H9 (cell line): ENCODE measurements around the gene TPP2. TPM values are rescaled to one million over a fixed set of nuclear protein-coding genes. Genes with fewer than 3 reads are reported as not detected.

ENCODE experiments used
- DNase-seq: peaks from one replicate; pipeline ENCODE4 v3.0.0-alpha.2; 2017
- H2AFZ ChIP-seq: one replicate; pipeline ENCODE4 v1.6.1; 2013; ENCODE audit warnings: mild to moderate bottlenecking, low read length, control low read depth, moderate library complexity
- H2AK5ac ChIP-seq: 2 replicates; pipeline ENCODE4 v1.6.1; 2013; ENCODE audit warnings: low read length, control low read depth, mixed read lengths; ENCODE audit not compliant: insufficient read length
- H2BK120ac ChIP-seq: one replicate; pipeline ENCODE4 v1.6.1; 2013; ENCODE audit warnings: low read depth, mild to moderate bottlenecking, low read length, control low read depth, inconsistent platforms; ENCODE audit not compliant: poor library complexity, severe bottlenecking
- H2BK12ac ChIP-seq: 2 replicates; pipeline ENCODE4 v1.6.1; 2013; ENCODE audit warnings: low read length, control low read depth, mixed read lengths, low read depth; ENCODE audit not compliant: insufficient read length
- H2BK15ac ChIP-seq: 2 replicates; pipeline ENCODE4 v1.6.1; 2013; ENCODE audit warnings: low read depth, low read length, control low read depth
- H2BK20ac ChIP-seq: one replicate; pipeline ENCODE4 v1.6.1; 2013; ENCODE audit warnings: low read depth, mild to moderate bottlenecking, low read length, control low read depth, inconsistent platforms; ENCODE audit not compliant: poor library complexity, severe bottlenecking
- H2BK5ac ChIP-seq: 2 replicates; pipeline ENCODE4 v1.6.1; 2013; ENCODE audit warnings: low read length, control low read depth, mixed read lengths; ENCODE audit not compliant: insufficient read length
- H3K14ac ChIP-seq: 2 replicates; pipeline ENCODE4 v1.6.1; 2013; ENCODE audit warnings: low read length, control low read depth; ENCODE audit not compliant: insufficient read depth
- H3K18ac ChIP-seq: 2 replicates; pipeline ENCODE4 v1.6.1; 2013; ENCODE audit warnings: low read depth, mild to moderate bottlenecking, mixed read lengths, low read length, control low read depth; ENCODE audit not compliant: insufficient read length
- H3K23ac ChIP-seq: 2 replicates; pipeline ENCODE4 v1.6.1; 2013; ENCODE audit warnings: low read length, control low read depth, mixed read lengths, low read depth; ENCODE audit not compliant: insufficient read length
- H3K23me2 ChIP-seq: 2 replicates; pipeline ENCODE4 v1.6.1; 2013; ENCODE audit warnings: low read depth, mild to moderate bottlenecking, mixed read lengths, low read length, control low read depth; ENCODE audit not compliant: insufficient read length, poor library complexity, severe bottlenecking
- H3K27ac ChIP-seq: 2 replicates; pipeline ENCODE4 v1.5.1; 2013; ENCODE audit warnings: low read length, control low read depth, mixed read lengths, low read depth; ENCODE audit not compliant: insufficient read length
- H3K27me3 ChIP-seq: 2 replicates; pipeline ENCODE4 v1.6.1; 2013; ENCODE audit warnings: low read length, control low read depth, inconsistent platforms; ENCODE audit not compliant: insufficient read depth
- H3K4ac ChIP-seq: 2 replicates; pipeline ENCODE4 v1.6.1; 2013; ENCODE audit warnings: low read depth, mild to moderate bottlenecking, control low read depth, inconsistent platforms, low read length, moderate library complexity
- H3K4me1 ChIP-seq: 2 replicates; pipeline ENCODE4 v1.6.1; 2013; ENCODE audit warnings: low read length, control low read depth, inconsistent platforms; ENCODE audit not compliant: insufficient read depth
- H3K4me2 ChIP-seq: 2 replicates; pipeline ENCODE4 v1.6.1; 2013; ENCODE audit warnings: low read length, control low read depth, mixed read lengths; ENCODE audit not compliant: insufficient read length, insufficient read depth
- H3K56ac ChIP-seq: 2 replicates; pipeline ENCODE4 v1.6.1; 2013; ENCODE audit warnings: low read depth, mild to moderate bottlenecking, mixed read lengths, low read length, control low read depth; ENCODE audit not compliant: insufficient read length
- H3K79me1 ChIP-seq: 2 replicates; pipeline ENCODE4 v1.6.1; 2013; ENCODE audit warnings: low read depth, mild to moderate bottlenecking, moderate library complexity, low read length, control low read depth, inconsistent platforms; ENCODE audit not compliant: insufficient read depth, poor library complexity, severe bottlenecking
- H3K79me2 ChIP-seq: 2 replicates; pipeline ENCODE4 v1.6.1; 2013; ENCODE audit warnings: low read length, control low read depth, inconsistent platforms; ENCODE audit not compliant: insufficient read depth
- H3K9ac ChIP-seq: 2 replicates; pipeline ENCODE4 v1.6.1; 2013; ENCODE audit warnings: low read length, control low read depth, mixed read lengths; ENCODE audit not compliant: insufficient read length; ENCODE audit errors: extremely low read depth
- H3K9me3 ChIP-seq: one replicate; pipeline ENCODE4 v1.6.1; 2013; ENCODE audit warnings: low read depth, low read length, inconsistent platforms; ENCODE audit not compliant: control insufficient read depth
- H3T11ph ChIP-seq: one replicate; pipeline ENCODE4 v1.6.1; 2013; ENCODE audit warnings: mild to moderate bottlenecking, low read length, control low read depth, inconsistent platforms
- H4K20me1 ChIP-seq: one replicate; pipeline ENCODE4 v1.6.1; 2013; ENCODE audit not compliant: control insufficient read depth, insufficient read length, insufficient read depth
- H4K5ac ChIP-seq: 2 replicates; pipeline ENCODE4 v1.6.1; 2013; ENCODE audit warnings: low read depth, mild to moderate bottlenecking, mixed read lengths, low read length, control low read depth; ENCODE audit not compliant: insufficient read length
- H4K8ac ChIP-seq: replicated peaks from 2 replicates; pipeline ENCODE4 v1.6.1; 2013; ENCODE audit warnings: low read length, control low read depth, mixed read lengths, low read depth; ENCODE audit not compliant: insufficient read length
- H4K91ac ChIP-seq: 2 replicates; pipeline ENCODE4 v1.6.1; 2013; ENCODE audit warnings: low read depth, mild to moderate bottlenecking, moderate library complexity, mixed read lengths, low read length, control low read depth; ENCODE audit not compliant: insufficient read length
- H3K27ac Mint-ChIP-seq, 3 experiments: 2 replicates in 2 of 3; 3 replicates in 1 of 3; pipeline ENCODE4 v1.8.0; 2020 to 2021; ENCODE audit warnings: mixed read lengths in 3 of 3, mild to moderate bottlenecking in 1 of 3, moderate library complexity in 1 of 3
- H3K27me3 Mint-ChIP-seq: 2 replicates; pipeline ENCODE4 v1.8.0; 2021; ENCODE audit warnings: low read depth, mild to moderate bottlenecking, moderate library complexity, mixed read lengths
- H3K36me3 Mint-ChIP-seq, 3 experiments: 2 replicates in 2 of 3; 3 replicates in 1 of 3; pipeline ENCODE4 v1.8.0; 2020 to 2021; ENCODE audit warnings: low read depth in 3 of 3, mixed read lengths in 3 of 3; ENCODE audit not compliant: insufficient read depth in 1 of 3
- H3K4me1 Mint-ChIP-seq, 2 experiments: 2 replicates each; pipeline ENCODE4 v1.8.0; 2020; ENCODE audit warnings: mixed read lengths in 2 of 2
- H3K4me3 Mint-ChIP-seq, 2 experiments: 2 replicates in 1 of 2; 3 replicates in 1 of 2; pipeline ENCODE4 v1.8.0; 2020 to 2021; ENCODE audit warnings: mild to moderate bottlenecking in 2 of 2, mixed read lengths in 2 of 2, moderate library complexity in 1 of 2
- H3K9me3 Mint-ChIP-seq, 2 experiments: 2 replicates in 1 of 2; 3 replicates in 1 of 2; pipeline ENCODE4 v1.8.0; 2020; ENCODE audit warnings: mild to moderate bottlenecking in 2 of 2, mixed read lengths in 2 of 2, moderate library complexity in 1 of 2
- WGBS: extraction: QIAGEN DNeasy Blood & Tissue Kit; methylation state at CpG from one replicate; pipeline ENCODE4 v1.1.7; 2013; ENCODE audit warnings: missing lambda C conversion rate, low lambda C conversion rate, mixed read lengths; ENCODE audit not compliant: insufficient read length; ENCODE audit errors: extremely low coverage; 5-methylcytosine and 5-hydroxymethylcytosine counted together
- total RNA-seq: library from RNA; stranded (reverse); gene quantifications from 2 replicates; pipeline ENCODE4 v1.2.1, GENCODE V29; 2021
- TF ChIP-seq, protein P1 (sequence below): fragments of 200-600 bp; sonication (generic); conservative IDR thresholded peaks from 3 replicates; pipeline ENCODE4 v1.8.0; 2021; ENCODE audit warnings: antibody characterized with exemption, mild to moderate bottlenecking

TPP2 gene
- total RNA-seq, 1 experiment from 2014 or later = 63.5 TPM

GRCh38 chr13:102610296-102610895 is 13.6 kb downstream of the TPP2 start:
- DNase-seq = no peak
- TF ChIP-seq, protein P1, sequence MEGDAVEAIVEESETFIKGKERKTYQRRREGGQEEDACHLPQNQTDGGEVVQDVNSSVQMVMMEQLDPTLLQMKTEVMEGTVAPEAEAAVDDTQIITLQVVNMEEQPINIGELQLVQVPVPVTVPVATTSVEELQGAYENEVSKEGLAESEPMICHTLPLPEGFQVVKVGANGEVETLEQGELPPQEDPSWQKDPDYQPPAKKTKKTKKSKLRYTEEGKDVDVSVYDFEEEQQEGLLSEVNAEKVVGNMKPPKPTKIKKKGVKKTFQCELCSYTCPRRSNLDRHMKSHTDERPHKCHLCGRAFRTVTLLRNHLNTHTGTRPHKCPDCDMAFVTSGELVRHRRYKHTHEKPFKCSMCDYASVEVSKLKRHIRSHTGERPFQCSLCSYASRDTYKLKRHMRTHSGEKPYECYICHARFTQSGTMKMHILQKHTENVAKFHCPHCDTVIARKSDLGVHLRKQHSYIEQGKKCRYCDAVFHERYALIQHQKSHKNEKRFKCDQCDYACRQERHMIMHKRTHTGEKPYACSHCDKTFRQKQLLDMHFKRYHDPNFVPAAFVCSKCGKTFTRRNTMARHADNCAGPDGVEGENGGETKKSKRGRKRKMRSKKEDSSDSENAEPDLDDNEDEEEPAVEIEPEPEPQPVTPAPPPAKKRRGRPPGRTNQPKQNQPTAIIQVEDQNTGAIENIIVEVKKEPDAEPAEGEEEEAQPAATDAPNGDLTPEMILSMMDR = no peak
- Histone ChIP-seq H3K79me1 (peaks cover 5% of the 10 kb centered on the region), H3K23me2 (no peaks in the 10 kb centered on the region), H3K27ac (no peak overlapping the region), H3K4ac (no peak overlapping the region), H3K27me3 (no peaks in the 10 kb centered on the region), H2BK12ac (no peak overlapping the region), H2BK15ac (no peak overlapping the region), H4K8ac (no peak overlapping the region), H3T11ph (no peak overlapping the region), H3K14ac (no peak overlapping the region), H2BK120ac (no peak overlapping the region), H4K5ac (no peak overlapping the region), H3K9me3 (no peaks in the 10 kb centered on the region), H4K20me1 (peaks cover 2% of the 10 kb centered on the region), H3K79me2 (peaks cover 6% of the 10 kb centered on the region), H2AFZ (no peak overlapping the region), H3K4me2 (no peak overlapping the region), H3K23ac (no peak overlapping the region), H3K56ac (no peak overlapping the region), H2AK5ac (no peak overlapping the region), H3K4me1 (no peaks in the 10 kb centered on the region), H2BK5ac (no peak overlapping the region), H3K18ac (no peak overlapping the region), H3K9ac (no peak overlapping the region), H4K91ac (no peak overlapping the region), H2BK20ac (no peak overlapping the region)
- no peaks in the 10 kb centered on the region for H3K4me1 Mint-ChIP-seq
- no peaks in the 10 kb centered on the region for H3K9me3 Mint-ChIP-seq
- H3K27ac Mint-ChIP-seq = no peak overlapping the region
- WGBS = no CpG with 5 or more reads among the region's 9 CpGs
- H3K27me3 Mint-ChIP-seq = no peaks in the 10 kb centered on the region
- H3K4me3 Mint-ChIP-seq = no peak overlapping the region
- H3K36me3 Mint-ChIP-seq = peaks cover 31 to 61% (median 49%) of the 10 kb centered on the region in 3 experiments; a peak in 6 of 7 replicates
